Measurements from ENCODE around the gene ESM1. TPM values are rescaled to one million over a fixed set of nuclear protein-coding genes. Genes with fewer than 3 reads are reported as not detected.

The ESM1 gene
- total and polyA plus RNA-seq, 2 of the 8 experiments (the other 6 are each of a cell fraction or from before 2014, with no cell fraction given): not detected

- no peak for TF ChIP-seq CHD7 (IDR thresholded peaks at IDR 0.05; ENCODE audit: insufficient replicate concordance, low read length)
- no peak for TF ChIP-seq ZNF274 (IDR thresholded peaks at IDR 0.05; ENCODE audit: borderline replicate concordance, extremely low read depth, low read length)
- TF ChIP-seq HDAC2 (IDR thresholded peaks at IDR 0.05; ENCODE audit: borderline replicate concordance in 1 of 2, low read depth in 2 of 2, low read length in 2 of 2): no peak
- TF ChIP-seq KDM4A (IDR thresholded peaks at IDR 0.05; ENCODE audit: low read depth, low read length, severe bottlenecking): no peak
- TF ChIP-seq TCF12 (IDR thresholded peaks at IDR 0.05; ENCODE audit: low read depth, low read length): no peak
- no peak for TF ChIP-seq POU5F1 (IDR thresholded peaks at IDR 0.05; ENCODE audit: low read depth, low read length)
- TF ChIP-seq SUZ12 (IDR thresholded peaks at IDR 0.05; ENCODE audit: low read length): no peak
- TF ChIP-seq MAFK (IDR thresholded peaks at IDR 0.05; ENCODE audit: low read depth, low read length): no peak
Observed at GRCh38 chr5:54994628-54995027, 9.2 kb upstream of the ESM1 start (continued).

Data from H1 (cell line).